GM13976 (cell line): ENCODE results near the gene APOL1.

ENCODE experiments used
- DNase-seq: peaks from one replicate; pipeline ENCODE4 v3.0.0; 2012; ENCODE audit warnings: low spot score
- CTCF ChIP-seq: IDR thresholded peaks from 2 replicates; pipeline ENCODE4 v1.5.1; 2012; ENCODE audit warnings: borderline replicate concordance, mild to moderate bottlenecking; ENCODE audit not compliant: insufficient read depth; ENCODE audit errors: extremely low read depth, missing control alignments, control extremely low read depth
- in situ Hi-C: fragments of 300-500 bp; cut with MboI; formaldehyde crosslinking; loops from one replicate; pipeline ENCODE4 v1.12.0; 2022; ENCODE audit warnings: low sequenced_read_pairs, mixed read lengths, inconsistent platforms; ENCODE audit not compliant: unreplicated experiment

Gene APOL1

GRCh38 chr22:36296690-36297089 is 43.8 kb downstream of the APOL1 start:
- no peak for TF ChIP-seq CTCF
- no peak for DNase-seq
- in situ Hi-C loops, result no loop called here

DNA sequence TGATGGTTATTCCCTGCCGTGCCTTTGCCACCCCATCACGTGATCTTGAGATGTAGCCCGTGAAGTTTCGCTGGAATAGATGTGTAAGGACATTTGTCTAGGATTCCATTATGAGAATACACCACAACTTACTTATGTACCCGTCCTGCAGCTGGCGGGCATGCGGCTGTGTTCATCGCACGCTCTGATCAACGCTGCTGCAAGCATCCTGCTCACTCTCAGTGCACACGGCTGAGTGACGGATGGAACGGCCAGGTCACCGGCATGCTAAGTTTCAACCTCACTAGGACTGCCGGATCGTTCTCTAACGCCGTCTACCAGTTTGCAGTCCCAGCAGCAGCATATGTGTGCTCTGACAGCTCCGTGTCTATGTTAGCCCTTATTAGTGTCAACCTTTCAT is 44.6 kb downstream of the APOL1 start:
- in situ Hi-C loops, result no loop called here

GRCh38 chr22:36298118-36298517 is 45.2 kb downstream of the APOL1 start:
- in situ Hi-C loops, result no loop called here
- TF ChIP-seq CTCF, result no peak
- no peak for DNase-seq

More for the DNA sequence above, 44.6 kb downstream of the APOL1 start:
- DNase-seq, result no peak
- TF ChIP-seq CTCF, result no peak

- in situ Hi-C loops, result no loop called here
- no peak for TF ChIP-seq CTCF
- DNase-seq, result no peak
These were observed 45.7 kb downstream of the APOL1 start for GRCh38 chr22:36298601-36299000.

GRCh38 chr22:36299295-36299694 is 46.4 kb downstream of the APOL1 start:
- no peak for TF ChIP-seq CTCF
- in situ Hi-C loops, result no loop called here
- DNase-seq, result no peak

DNA sequence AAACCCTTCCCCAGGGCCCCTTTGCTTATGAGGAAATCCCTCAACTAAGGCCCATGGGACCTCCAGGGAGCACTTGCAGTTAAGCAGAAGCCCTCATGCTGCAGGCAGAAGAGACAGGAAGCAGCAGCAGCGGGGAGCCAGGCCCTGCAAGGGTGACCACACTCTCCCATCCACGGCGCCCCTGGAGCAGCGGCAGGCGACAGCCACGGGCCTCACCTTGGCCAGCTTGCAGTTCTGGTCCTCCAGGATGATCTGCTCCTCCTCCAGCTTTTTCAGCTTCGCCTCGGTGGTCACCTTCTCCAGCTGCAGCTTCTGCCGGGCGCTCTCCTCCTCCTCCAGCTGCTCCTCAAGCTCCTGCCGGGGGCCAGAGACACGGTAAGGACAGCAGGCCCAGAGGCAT is 47.0 kb downstream of the APOL1 start:
- DNase-seq, result no peak
- in situ Hi-C loops, result no loop called here
- no peak for TF ChIP-seq CTCF
